Body of pancreas (tissue), 4 donors: ENCODE data around the gene DDA1. TPM values are rescaled to one million over a fixed set of nuclear protein-coding genes. Genes with fewer than 3 reads are reported as not detected.
A peak's percentile ranks its signal among the peaks of the same experiment; 100 is the strongest.
"Not testable (repeated sequence)": the region's sequence is repeated elsewhere in the genome, so short reads cannot be mapped to it uniquely, and the experiment has no call there.

Source experiments
- ATAC-seq: fragments of 150-250 bp; one replicate; pipeline ENCODE4 v1.9.1; 2016
- DNase-seq, 4 donors: peaks; one replicate each; pipeline ENCODE4 v3.0.0-alpha.2; 2019
- H3K27ac ChIP-seq, 4 donors: fragments of 200-600 bp; sonication (generic); 1 replicate in 3 of 4; 2 replicates in 1 of 4; pipeline versions ENCODE4 v1.5.1 to v1.6.1; 2016 to 2019; ENCODE audit warnings: mild to moderate bottlenecking in 1 of 4, mixed read lengths in 1 of 4, moderate library complexity in 1 of 4
- H3K27me3 ChIP-seq, 2 donors: fragments of 200-600 bp; sonication (generic); one replicate each; pipeline ENCODE4 v1.6.0; 2016; ENCODE audit warnings: mild to moderate bottlenecking in 1 of 2
- H3K36me3 ChIP-seq, 2 donors: fragments of 200-600 bp; sonication (generic); replicated peaks in 1 of 2; 2 replicates each; pipeline ENCODE4 v1.5.1; 2016; ENCODE audit warnings: low read depth in 2 of 2; ENCODE audit not compliant: insufficient read depth in 1 of 2
- H3K4me1 ChIP-seq: fragments of 200-600 bp; sonication (generic); one replicate; pipeline ENCODE4 v1.6.0; 2016
- H3K4me3 ChIP-seq, 2 donors: fragments of 200-600 bp; sonication (generic); 1 replicate in 1 of 2; 2 replicates in 1 of 2; pipeline ENCODE4 v1.5.1; 2016 to 2019
- H3K9me3 ChIP-seq, 3 donors: fragments of 200-600 bp; sonication (generic); 1 replicate in 2 of 3; 2 replicates in 1 of 3; pipeline ENCODE4 v1.5.1; 2016
- POLR2A ChIP-seq, 3 donors: fragments of 450-650 bp; IDR thresholded peaks; one replicate each; pipeline ENCODE4 v1.6.1; 2016; ENCODE audit warnings: antibody characterized with exemption in 3 of 3, mild to moderate bottlenecking in 2 of 3
- WGBS, 2 donors: methylation state at CpG; one replicate each; pipeline ENCODE4 v1.1.5; 2017; 5-methylcytosine and 5-hydroxymethylcytosine counted together
- intact Hi-C: fragments of 100-400 bp; cut with DNase I; formaldehyde crosslinking; loops from one replicate; pipeline ENCODE4 v1.15.1; 2023
- total RNA-seq, 2 donors: library from RNA; depleted of rRNA; stranded (reverse); fragments of >200 nt; gene quantifications; one replicate each; pipeline ENCODE4 v1.1.0, GENCODE V29; 2016
- TF ChIP-seq, protein P1 (sequence below), 7 experiments: fragments of 450-650 bp in 4 of 7; fragments of 200-600 bp in 3 of 7; sonication (generic) in 3 of 7; IDR thresholded peaks; one replicate each; pipeline ENCODE4 v1.5.1; 2016 to 2019; ENCODE audit warnings: antibody characterized with exemption in 7 of 7

The DDA1 gene
- total RNA-seq, 2 donors from 2014 or later = 3.3 to 6.2 TPM

DNA sequence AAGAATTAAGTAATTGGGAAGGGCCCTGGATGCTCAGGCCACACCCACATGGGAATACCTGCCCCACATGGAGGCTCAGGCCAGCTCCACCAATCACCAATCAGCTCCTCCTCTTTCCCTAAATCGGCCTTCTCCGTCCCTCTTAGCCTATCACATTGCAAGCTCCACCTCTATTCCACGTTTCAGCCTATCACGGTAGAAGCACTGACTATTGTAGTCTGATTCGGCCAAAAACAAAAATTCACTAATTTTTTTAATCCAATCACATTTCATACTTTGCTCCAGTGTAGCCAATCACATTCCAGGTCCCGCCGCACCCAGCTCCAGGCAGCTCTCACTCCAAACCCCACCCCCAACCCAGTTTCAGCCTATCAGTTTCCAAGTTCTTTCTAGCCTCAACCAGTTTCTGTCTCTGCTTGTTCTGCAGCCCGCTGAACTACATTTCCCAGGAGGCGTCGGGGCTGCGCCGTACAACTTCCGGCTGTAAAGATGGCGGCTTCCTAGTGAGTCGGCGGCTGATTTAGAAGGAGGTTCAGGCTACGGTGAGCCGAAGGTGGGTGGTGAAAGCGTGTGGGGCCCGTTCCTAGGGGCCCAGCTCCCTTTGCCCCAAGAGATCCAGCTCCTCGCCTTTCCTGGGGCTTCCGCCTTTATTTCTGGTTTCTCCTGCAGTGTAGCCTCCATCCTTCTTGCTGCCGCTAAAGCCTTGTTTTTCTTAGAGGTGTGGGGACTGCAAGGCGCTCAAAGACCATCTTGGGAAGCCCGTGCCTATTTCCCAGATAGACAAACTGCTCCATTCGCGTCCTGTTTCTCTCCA is 42.2 kb upstream of the DDA1 start, which contains the start of gene BABAM1:
TSS of gene BABAM1 (plus strand) at position 469 of the 814 bp plus-strand sequence. CDS start 1,364 bp downstream, outside the sequence.
- peaks cover 0 to 5% of the 10 kb centered on the region in 2 donors for H3K36me3 ChIP-seq
- peak within 1 kb of the TSS; percentile 64 to 69 for H3K4me3 ChIP-seq
- intact Hi-C loops = no loop called here
- no peaks in the 10 kb centered on the region for H3K27me3 ChIP-seq
- H3K4me1 ChIP-seq = peaks cover 13% of the 10 kb centered on the region
- 1% methylated on average over 20 to 27 of the region's 27 CpGs for WGBS, 2 donors
- TF ChIP-seq POLR2A (IDR thresholded peaks at IDR 0.05) = peak in 2 of 3 donors; percentile 45 to 51
- TF ChIP-seq, protein P1, sequence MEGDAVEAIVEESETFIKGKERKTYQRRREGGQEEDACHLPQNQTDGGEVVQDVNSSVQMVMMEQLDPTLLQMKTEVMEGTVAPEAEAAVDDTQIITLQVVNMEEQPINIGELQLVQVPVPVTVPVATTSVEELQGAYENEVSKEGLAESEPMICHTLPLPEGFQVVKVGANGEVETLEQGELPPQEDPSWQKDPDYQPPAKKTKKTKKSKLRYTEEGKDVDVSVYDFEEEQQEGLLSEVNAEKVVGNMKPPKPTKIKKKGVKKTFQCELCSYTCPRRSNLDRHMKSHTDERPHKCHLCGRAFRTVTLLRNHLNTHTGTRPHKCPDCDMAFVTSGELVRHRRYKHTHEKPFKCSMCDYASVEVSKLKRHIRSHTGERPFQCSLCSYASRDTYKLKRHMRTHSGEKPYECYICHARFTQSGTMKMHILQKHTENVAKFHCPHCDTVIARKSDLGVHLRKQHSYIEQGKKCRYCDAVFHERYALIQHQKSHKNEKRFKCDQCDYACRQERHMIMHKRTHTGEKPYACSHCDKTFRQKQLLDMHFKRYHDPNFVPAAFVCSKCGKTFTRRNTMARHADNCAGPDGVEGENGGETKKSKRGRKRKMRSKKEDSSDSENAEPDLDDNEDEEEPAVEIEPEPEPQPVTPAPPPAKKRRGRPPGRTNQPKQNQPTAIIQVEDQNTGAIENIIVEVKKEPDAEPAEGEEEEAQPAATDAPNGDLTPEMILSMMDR (IDR thresholded peaks at IDR 0.05) = peak in 2 of 7 experiments; percentile 0 to 1
- peak; percentile 95 to 99 (median 96) for DNase-seq
- no peaks in the 10 kb centered on the region for H3K9me3 ChIP-seq
- H3K27ac ChIP-seq = peak within 1 kb of the TSS in 3 of 4 donors; percentile 29 to 72 (median 71)
- ATAC-seq = peak; percentile 98

DNA sequence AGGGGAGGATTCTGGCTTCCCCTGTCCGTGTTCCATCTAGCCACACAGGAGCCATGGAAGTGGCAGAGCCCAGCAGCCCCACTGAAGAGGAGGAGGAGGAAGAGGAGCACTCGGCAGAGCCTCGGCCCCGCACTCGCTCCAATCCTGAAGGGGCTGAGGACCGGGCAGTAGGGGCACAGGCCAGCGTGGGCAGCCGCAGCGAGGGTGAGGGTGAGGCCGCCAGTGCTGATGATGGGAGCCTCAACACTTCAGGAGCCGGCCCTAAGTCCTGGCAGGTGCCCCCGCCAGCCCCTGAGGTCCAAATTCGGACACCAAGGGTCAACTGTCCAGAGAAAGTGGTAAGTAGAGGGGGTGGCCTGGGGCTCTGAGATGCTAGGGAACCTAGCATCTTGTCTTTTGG is 40.6 kb upstream of the DDA1 start:
- intact Hi-C loops = no loop called here
- DNase-seq (no peak), ATAC-seq (no peak)
- TF ChIP-seq, protein P1 (IDR thresholded peaks at IDR 0.05) = no peak
- no peak for TF ChIP-seq POLR2A (IDR thresholded peaks at IDR 0.05)
- Histone ChIP-seq H3K36me3 (peaks cover 0 to 8% of the 10 kb centered on the region in 2 donors), H3K9me3 (no peaks in the 10 kb centered on the region), H3K4me1 (peaks cover 13% of the 10 kb centered on the region), H3K27me3 (no peaks in the 10 kb centered on the region), H3K27ac (no peak overlapping the region), H3K4me3 (no peak overlapping the region)
- 86 to 88% methylated on average over 11 to 13 of the region's 13 CpGs for WGBS, 2 donors

DNA sequence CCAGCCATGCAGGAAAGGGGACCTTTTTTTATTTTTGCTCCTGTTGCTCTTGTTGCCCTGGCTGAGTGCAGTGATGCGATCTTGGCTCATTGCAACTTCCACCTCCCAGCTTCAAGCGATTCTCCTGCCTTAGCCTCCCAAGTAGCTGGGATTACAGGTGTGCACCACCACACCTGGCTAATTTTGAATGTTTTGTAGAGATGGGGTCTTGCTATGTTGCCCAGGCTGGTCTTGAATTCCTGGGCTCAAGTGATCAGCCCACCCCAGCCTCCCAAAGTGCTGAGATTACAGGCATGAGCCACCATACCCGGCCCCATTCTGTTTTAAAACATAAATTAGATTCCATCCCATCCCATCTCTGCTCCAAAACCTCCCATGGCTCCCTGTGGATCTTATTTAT is 34.5 kb upstream of the DDA1 start:
- H3K27ac ChIP-seq, H3K9me3 ChIP-seq, intact Hi-C loops, DNase-seq, H3K27me3 ChIP-seq, H3K4me1 ChIP-seq, ATAC-seq, H3K4me3 ChIP-seq: not testable (repeated sequence)
- peaks cover 0 to 26% of the 10 kb centered on the region in 2 donors for H3K36me3 ChIP-seq
- WGBS, 2 donors = 92 to 98% methylated on average over 3 of the region's 3 CpGs

DNA sequence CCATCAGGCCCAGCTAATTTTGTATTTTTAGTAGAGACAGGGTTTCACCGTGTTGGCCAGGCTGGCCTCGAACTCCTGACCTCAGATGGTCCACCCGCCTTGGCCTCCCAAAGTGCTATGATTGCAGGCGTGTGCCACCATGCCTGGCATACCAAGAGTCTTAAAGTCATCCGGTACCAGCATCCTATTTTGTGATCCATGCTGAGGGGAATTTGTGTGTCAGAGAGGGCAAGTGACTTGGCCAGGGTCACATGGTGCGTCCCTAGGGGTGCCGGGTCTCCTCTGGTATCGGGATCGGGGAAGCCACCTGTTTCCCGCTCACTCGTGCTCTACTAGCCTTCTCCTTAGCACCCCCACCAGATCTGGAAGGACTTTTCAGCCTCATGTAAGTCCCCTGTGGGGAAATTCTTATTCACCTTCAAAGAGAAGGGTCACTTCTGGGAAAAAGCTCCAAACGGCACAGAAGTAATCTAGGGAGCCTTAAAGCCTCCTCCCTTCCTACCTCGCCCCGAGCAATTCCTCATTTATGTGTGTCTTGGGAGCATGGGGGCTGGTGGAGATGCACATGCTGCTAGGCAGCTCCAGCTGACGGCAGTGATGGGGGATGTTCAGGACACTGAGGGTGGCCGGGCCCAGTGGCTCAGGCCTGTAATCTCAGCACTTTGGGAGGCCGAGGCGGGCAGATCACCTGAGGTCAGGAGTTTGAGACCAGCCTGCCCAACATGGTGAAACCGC is 33.8 kb upstream of the DDA1 start:
- TF ChIP-seq POLR2A (IDR thresholded peaks at IDR 0.05) = no peak
- TF ChIP-seq, protein P1 (IDR thresholded peaks at IDR 0.05) = no peak
- peaks cover 0 to 26% of the 10 kb centered on the region in 2 donors for H3K36me3 ChIP-seq
- ATAC-seq (no peak), DNase-seq (no peak)
- H3K9me3 ChIP-seq = no peaks in the 10 kb centered on the region
- intact Hi-C loops = no loop called here
- no peaks in the 10 kb centered on the region for H3K27me3 ChIP-seq
- WGBS, 2 donors = 89 to 96% methylated on average over 12 to 19 of the region's 19 CpGs
- H3K4me1 ChIP-seq = no peaks in the 10 kb centered on the region
- no peak overlapping the region for H3K27ac ChIP-seq
- no peak overlapping the region for H3K4me3 ChIP-seq

DNA sequence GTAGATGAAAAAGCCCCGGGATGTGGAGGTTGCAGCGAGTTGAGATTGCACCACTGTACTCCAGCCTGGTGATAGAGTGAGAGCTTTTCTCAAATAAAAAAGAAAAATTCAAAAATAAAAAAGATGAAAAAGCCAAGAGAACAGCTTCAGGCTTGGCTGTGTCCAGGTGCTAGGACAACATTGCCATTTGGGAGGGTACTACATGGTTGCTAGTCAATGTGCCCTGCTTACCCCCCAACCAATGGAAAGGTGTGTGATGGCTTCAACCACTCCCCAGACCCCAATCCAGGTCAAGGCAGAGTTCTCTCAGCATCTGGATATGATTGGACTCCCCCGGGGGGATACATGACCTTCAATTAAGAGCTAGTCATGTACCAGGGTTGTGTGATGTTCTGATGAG is 29.9 kb upstream of the DDA1 start:
- TF ChIP-seq POLR2A (IDR thresholded peaks at IDR 0.05) = no peak
- TF ChIP-seq, protein P1 (IDR thresholded peaks at IDR 0.05) = no peak
- Histone ChIP-seq H3K9me3 (no peaks in the 10 kb centered on the region), H3K4me3 (no peak overlapping the region), H3K27me3 (peaks cover 0 to 10% of the 10 kb centered on the region in 2 donors), H3K27ac (no peak overlapping the region), H3K4me1 (peaks cover 17% of the 10 kb centered on the region), H3K36me3 (peaks cover 0 to 14% of the 10 kb centered on the region in 2 donors)
- ATAC-seq (no peak), DNase-seq (no peak)
- intact Hi-C loops = no loop called here
- WGBS, 2 donors = 67 to 73% methylated on average over 3 of the region's 3 CpGs
